CD4-positive, alpha-beta T cell treated with Interleukin-12 subunit alpha and Interleukin-12 subunit beta, for 1 hour (primary cell): ENCODE results near the gene MAP3K12.

Experiments used
- DNase-seq: peaks from one replicate; pipeline ENCODE4 v3.0.0-alpha.2; 2020

The MAP3K12 gene

DNA sequence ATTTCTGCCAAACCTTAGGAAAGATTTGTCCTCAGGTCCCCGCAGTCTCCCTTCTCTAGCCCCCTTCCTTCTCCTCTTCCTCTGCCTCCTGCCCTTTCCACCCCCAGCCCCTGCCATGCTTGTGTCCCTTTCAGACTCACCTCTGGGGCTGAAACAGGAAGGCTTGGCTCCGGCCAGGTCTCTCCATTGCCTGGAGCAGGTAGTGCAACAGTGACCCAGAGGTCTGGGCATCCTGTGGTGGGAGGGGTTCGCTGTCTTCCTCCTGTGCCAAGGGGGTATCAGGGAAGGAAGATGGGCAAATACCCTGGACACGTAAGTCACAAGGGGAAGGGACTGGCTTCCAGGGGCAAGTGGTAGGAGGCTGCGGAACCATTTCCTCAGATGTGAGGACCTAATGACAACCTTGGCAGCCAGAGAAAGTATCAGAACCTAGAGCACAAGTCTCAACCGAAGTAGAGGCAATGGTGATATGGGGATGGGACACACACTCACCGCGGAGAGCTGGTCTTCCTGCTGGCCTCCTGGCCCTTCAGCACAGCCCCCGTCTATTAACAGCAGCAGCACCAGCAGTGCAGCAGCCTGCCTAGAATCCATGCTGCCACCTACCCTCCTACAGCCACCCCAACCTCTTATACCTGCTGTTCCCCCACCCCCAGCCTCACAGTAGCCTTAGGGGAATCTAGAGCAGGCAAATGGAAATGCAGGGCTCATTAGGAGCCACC is 7.8 kb upstream of the MAP3K12 start, which contains the start of gene NPFF:
TSS of gene NPFF (minus strand) at position 604 of the 722 bp plus-strand sequence. CDS start at position 594, 10 bp downstream.
- DNase-seq = no peak

DNA sequence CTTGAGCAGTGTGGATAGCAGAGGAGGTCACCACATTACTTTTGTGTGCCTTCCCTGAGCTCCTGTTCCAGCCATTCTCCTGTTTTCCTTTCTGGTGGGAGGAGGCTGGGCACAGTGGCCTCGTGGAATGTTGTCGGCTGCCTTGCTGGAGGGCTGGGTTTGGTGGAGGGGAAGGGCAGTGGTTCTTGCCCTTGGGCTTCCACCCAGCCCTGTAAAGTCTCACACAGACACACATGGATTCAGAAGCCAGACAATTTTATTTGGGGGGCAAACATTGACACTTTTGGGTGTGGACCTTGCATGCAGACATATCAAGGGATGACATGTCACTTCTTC is 7.2 kb upstream of the MAP3K12 start:
- DNase-seq = no peak

DNA sequence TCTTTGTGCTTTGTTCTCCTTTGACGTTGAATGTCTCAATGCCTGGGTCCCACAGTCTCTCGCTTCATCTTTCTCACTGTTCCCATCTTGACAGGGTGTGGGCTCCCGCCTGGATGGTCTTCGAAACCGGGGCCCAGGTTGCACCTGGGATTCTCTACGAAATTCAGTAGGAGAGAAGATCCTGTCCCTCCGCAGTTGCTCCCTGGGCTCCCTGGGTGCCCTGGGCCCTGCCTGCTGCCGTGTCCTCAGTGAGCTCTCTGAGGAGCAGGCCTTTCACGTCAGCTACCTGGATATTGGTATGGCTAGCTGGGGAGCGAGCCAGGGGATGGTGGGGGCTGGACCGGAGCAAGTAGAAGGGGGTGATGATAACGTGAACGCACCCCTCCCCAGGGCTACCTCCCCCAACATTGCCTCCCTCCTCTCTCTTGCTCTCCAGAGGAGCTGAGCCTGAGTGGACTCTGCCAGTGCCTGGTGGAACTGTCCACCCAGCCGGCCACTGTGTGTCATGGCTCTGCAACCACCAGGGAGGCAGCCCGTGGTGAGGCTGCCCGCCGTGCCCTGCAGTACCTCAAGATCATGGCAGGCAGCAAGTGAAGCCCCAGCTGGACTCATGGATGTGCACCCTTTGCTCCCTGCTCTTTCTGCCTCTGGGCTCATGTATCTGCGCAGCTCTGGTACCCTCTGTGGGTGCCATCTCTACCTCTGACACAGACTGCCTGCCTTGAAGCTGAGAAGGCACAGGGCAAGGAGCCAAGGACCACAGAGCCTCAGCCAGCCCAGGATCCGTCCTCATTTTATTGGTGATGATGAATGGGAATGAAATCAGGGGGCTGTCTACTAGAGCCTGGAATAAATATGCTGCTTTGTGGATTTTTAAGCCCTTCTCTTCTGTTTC is 6.5 kb upstream of the MAP3K12 start:
- DNase-seq = no peak

GRCh38 chr12:53505086-53505485 is 5.8 kb upstream of the MAP3K12 start:
- no peak for DNase-seq

- no peak for DNase-seq
These were observed 5.0 kb upstream of the MAP3K12 start for GRCh38 chr12:53504004-53504920.

DNA sequence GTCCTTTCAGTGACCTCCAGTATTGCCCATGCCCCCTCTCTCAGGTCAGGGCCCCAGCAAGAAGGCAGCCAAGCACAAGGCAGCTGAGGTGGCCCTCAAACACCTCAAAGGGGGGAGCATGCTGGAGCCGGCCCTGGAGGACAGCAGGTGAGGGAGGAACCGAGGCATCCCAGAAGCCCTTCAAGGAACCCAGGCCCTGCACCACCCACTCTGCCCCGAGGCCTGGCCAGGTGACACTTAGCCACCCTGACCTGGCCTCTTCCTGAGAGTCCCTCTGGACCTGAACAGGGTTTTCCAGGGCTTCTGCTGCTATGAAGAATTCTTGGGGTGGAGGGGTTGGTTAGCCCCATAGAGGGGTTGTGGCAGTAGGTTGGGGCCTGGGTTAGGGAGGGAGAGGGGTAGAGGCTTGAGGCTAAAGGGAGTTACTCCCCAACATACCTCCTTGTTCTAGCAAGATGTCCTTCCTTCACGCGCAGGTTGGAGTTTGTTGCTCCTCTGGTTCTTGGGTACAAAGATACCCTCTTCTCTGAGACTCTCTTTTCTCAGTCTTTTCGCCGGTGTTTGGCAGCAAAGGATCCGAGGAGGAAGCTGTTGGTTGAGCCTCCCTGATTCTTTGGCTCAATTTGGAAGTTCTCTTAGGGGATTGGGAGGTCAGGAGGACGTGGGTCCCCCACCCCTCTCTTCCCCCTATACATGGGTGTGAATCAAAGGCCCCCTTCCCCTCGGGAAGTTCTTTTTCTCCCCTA is 3.9 kb upstream of the MAP3K12 start:
- DNase-seq = no peak

DNA sequence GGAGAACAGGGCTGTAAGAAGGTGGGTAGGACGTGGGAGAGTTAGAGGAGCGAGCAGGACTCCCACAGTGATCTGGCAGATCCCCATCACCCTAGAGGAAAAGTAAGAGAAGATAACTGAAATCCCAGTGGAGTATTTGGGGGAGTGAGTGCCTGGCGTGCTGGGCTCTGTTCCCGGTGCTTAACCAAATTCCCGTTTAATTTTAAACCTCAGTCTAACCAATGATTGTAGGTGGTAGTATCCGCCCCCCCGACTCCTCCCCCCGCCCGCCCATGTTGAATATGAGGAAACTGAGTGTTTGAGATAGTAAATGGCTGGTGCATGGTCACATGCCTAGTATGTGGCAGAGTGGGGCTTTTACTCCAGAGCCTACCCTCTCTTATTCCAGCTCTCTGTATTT is 3.1 kb upstream of the MAP3K12 start:
- DNase-seq = no peak

DNA sequence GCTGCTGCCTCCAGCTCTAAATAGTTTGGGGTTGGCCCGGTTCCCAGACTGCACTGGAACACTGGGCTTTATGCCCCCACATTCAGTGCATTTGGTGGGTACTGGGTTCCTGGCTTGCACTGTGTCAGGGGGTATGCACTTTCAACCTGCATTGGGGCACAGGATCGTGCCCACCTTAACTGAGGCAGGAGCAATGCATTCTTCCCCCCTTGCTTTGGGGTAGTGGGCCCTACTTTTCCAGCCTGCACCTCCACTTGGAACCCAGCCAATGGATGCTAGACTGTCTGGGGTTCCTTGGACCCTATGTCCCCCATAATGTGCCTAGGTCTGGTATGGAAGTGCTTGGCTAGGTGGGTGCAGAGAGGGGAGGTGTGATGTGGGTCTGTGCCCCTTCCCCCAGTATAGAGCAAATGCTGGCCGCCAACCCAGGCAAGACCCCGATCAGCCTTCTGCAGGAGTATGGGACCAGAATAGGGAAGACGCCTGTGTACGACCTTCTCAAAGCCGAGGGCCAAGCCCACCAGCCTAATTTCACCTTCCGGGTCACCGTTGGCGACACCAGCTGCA is 2.4 kb upstream of the MAP3K12 start:
- no peak for DNase-seq

DNA sequence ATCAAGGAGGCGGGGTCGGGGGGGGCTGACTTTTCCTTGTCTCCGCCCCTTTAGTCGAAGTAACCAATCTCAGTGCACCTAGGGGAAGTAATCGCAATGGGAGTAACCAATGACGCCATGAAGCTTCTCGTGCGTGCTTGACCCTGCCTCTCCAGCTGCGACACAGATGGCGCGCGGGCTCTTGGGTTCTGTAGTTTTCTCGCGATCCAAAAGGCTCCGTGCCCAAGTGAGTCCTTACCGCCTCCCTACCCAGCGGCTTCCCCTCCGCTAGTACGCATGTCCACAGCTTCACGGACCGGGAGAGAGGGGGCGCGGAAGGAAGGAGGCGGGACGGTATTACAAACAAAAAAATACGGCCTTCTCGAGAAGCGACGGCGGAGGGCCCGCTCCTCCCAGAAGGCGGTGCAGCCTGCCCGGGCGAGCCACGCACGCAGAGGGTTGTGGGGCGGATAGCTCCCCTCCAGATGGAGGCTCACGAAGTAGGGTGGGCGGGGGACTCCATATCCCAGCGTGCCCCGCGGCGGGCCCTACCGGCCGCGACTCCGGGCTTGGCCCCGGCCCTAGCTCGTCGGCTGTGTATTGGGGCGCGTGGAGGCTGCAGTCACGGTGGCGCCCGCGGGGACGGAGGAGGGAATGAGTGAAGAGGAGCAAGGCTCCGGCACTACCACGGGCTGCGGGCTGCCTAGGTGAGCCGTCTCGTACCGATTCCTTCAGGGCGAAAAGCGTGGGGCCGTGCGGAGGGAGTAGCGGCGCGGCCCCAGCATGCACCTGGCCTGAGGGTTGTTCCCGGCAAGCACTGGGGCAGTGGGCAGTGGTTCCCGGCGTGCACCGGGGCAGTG is 1.7 kb upstream of the MAP3K12 start, which contains the start of gene TARBP2:
TSS of gene TARBP2 (plus strand) at position 508 of the 839 bp plus-strand sequence. CDS start at position 634, 126 bp downstream.
- DNase-seq = peak; percentile 99

DNA sequence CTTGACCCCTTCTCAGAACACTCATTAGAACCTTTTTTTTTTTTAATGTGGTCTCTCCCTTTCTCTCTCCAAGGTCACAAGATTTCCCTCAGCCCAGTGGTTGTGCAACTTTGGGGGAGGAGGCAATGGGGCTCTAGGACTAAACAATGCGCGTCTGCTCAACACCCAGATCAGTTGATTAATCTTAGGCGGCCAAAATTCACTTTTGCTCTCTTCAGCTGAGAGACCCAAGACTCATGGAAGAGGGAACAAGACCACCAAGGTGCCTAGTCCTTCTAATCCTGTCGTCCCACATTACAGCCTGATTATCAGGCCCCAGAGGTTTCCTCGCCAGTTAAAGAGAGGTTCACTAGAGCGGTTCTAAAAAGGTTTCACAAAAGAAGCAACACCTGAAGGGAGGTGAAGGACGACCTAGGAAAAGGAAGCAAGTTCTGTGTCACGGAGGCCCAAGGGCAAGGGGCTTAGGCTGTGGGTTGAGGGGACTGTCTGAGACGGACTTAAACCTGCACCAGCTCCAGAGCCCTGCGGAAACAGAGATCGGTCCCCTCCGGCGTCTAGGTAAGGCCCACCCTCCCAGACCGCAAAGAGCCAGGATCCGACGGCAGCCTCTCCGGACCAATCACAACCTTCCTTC is 1.0 kb upstream of the MAP3K12 start:
- peak; percentile 44 for DNase-seq

DNA sequence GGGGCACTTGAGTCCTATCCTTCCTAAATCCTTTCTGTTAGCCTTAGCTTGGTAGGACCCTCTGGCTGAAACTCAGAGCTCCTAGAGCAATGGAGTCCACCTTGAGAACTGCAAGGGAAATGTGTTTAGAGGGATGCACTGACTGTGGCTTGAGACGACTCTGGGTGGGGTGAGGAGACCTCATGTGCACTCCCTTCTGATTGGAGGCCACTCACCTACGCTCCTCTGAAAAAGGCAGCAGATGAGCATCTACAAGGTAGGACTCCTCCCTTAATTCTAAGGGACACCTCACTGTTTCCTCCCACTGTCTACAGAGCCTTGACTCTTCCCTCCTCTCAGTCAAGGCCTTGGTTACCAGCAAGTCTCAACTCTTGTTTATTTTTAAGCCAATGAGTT is 1.0 kb downstream of the MAP3K12 start:
- no peak for DNase-seq

GRCh38 chr12:53497461-53497860 is 1.8 kb downstream of the MAP3K12 start:
- no peak for DNase-seq

- DNase-seq = no peak
These were observed 2.6 kb downstream of the MAP3K12 start for GRCh38 chr12:53496752-53497032.

DNA sequence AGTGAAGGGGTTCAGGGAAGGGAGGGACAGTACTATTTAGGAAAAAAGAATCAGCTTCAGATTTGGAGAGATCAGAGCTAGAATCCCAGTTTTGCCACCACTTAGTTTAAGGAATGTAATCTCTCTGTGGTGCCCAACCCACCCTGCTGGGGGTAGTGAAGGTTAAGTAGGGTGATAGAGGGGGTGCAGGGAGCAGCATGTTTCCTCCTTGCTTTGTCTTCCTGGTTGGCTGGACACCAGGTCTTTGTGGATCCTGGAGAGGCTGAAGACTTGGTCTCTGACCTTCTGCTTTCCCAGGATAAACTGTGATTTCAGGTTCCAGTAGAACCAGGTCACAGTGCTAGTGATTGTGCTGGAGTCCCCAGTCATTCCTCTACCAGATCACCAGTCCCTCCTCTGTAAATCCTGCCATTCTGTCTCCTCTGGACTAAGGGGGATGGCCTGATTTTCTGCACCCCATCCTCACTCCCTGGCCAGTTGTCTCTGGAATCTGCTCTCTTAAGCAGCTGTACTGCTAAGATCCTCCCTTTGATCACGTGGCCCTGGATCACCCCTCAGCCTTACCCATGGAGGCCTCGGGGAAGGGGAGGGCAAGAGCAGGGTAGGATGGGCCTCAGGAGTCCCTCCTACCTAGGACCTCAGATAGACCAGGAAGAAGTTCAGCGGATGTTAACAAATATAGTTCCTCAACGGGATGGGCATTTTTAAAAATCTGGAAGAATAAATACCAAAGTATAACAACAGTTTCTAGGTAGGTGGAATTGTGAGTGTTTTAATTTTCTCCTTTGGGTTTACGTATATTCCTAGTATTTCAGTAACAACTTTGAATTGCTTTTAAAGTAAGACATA is 3.1 kb downstream of the MAP3K12 start:
- DNase-seq = no peak

- DNase-seq = no peak
These were observed 5.5 kb downstream of the MAP3K12 start for GRCh38 chr12:53493610-53494391.

DNA sequence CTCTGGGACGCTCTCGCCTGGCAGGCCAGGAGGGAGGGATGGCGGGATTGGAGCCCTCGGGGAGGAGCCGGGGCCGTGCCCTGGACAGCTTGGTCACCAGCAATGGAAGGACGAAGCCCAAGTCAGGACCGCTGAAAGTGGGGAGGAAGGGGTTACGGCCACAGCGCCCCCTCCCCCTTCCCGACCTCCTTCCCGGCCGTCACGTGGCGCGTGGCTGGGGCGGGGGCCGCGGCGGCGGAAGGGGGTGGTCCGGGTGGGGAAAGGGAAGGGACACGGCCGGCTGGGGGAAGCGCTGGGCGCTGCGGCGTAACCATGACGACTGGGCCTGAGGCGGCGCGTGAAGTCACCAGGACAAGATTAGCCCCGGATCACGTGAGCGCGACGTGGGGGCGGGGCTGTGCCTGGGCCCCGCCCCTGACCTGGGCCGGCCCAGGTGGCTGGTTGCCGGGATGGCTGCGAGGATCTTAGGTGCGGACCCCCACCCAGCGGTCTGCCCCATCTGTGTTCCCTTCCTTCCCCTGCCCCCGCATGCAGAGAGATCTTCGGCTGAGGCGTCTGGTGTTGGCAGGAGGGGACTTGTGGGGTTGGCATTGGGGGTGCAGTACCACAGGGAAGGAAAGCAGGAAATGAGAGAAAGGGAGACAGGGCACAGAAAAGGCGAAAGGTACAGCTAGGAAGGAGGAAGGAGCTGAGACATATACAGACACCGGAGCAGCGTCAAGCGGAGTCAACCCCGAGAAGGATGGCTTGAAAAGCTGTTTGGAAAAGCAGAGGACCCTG is 6.2 kb downstream of the MAP3K12 start:
- peak; percentile 90 for DNase-seq

DNA sequence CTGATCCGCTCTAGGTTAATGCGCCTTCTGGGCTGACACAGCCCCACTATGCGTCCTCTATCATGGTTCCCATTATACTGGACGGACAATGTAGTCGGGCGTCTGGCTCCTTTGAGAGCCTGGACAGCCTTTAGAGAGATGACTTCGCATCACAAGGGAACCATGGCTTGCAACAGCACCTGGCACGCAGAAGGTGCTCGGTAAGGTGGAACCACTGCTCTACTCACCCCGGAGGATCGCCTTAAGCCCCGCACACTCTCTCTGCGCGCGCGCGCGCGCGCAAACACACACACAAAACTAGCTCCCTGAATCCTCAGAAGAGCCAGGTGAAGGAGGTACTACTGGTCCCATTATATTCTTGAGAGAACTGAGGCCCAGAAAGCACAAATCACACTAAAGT is 7.1 kb downstream of the MAP3K12 start:
- DNase-seq = no peak
